Stimulated activated effector memory CD8-positive, alpha-beta T cell treated with anti-CD3 and anti-CD28 coated beads, Interleukin-12 subunit alpha, Interleukin-12 subunit beta, amount 100 ng/mL, for 72 hours (primary cell): ENCODE results near the gene MT1G.
A peak's percentile ranks its signal among the peaks of the same experiment; 100 is the strongest.

Source experiments
- ATAC-seq: fragments of 150-1000 bp; cut with Tn5 transposase; 2 replicates; pipeline ENCODE4 v1.10.0; 2021
- DNase-seq, 2 donors: peaks; one replicate each; pipeline ENCODE4 v3.0.0; 2021 to 2022; ENCODE audit warnings: low spot score in 2 of 2
- H3K27ac Mint-ChIP-seq: one replicate; pipeline ENCODE4 v1.8.0; 2022; ENCODE audit warnings: mild to moderate bottlenecking, mixed read lengths
- H3K36me3 Mint-ChIP-seq: one replicate; pipeline ENCODE4 v1.8.0; 2022; ENCODE audit warnings: mild to moderate bottlenecking, mixed read lengths
- H3K4me1 Mint-ChIP-seq: one replicate; pipeline ENCODE4 v1.8.0; 2022; ENCODE audit warnings: mixed read lengths
- H3K4me3 Mint-ChIP-seq: one replicate; pipeline ENCODE4 v1.8.0; 2022; ENCODE audit warnings: mild to moderate bottlenecking, mixed read lengths
- H3K9me3 Mint-ChIP-seq: one replicate; pipeline ENCODE4 v1.8.0; 2022; ENCODE audit warnings: mixed read lengths

Gene MT1G

GRCh38 chr16:56695246-56695645 lies 27.4 kb upstream of the MT1G start:
- Mint-ChIP-seq H3K36me3 (no peaks in the 10 kb centered on the region), H3K4me3 (no peak overlapping the region), H3K4me1 (no peaks in the 10 kb centered on the region), H3K9me3 (no peaks in the 10 kb centered on the region), H3K27ac (no peak overlapping the region)
- DNase-seq: no peak
- ATAC-seq: no peak

GRCh38 chr16:56691885-56692284 lies 24.0 kb upstream of the MT1G start:
- no peak for ATAC-seq
- no peak overlapping the region for H3K27ac Mint-ChIP-seq

GRCh38 chr16:56690420-56691122 lies 22.7 kb upstream of the MT1G start:
- Mint-ChIP-seq H3K4me3 (no peak overlapping the region), H3K36me3 (no peaks in the 10 kb centered on the region), H3K27ac (no peak overlapping the region), H3K4me1 (no peaks in the 10 kb centered on the region), H3K9me3 (no peaks in the 10 kb centered on the region)
- DNase-seq: no peak
- no peak for ATAC-seq

More at GRCh38 chr16:56691885-56692284, 24.0 kb upstream of the MT1G start:
- Mint-ChIP-seq H3K36me3 (no peaks in the 10 kb centered on the region), H3K9me3 (no peaks in the 10 kb centered on the region), H3K4me1 (no peaks in the 10 kb centered on the region), H3K4me3 (no peak overlapping the region)
- no peak for DNase-seq

- H3K27ac Mint-ChIP-seq: no peak overlapping the region
Measured at GRCh38 chr16:56689171-56689570, 21.3 kb upstream of the MT1G start.

GRCh38 chr16:56688762-56689161 lies 20.9 kb upstream of the MT1G start:
- Mint-ChIP-seq H3K9me3 (no peaks in the 10 kb centered on the region), H3K27ac (no peak overlapping the region), H3K4me1 (peaks cover 9% of the 10 kb centered on the region), H3K4me3 (no peak overlapping the region), H3K36me3 (no peaks in the 10 kb centered on the region)
- DNase-seq (no peak), ATAC-seq (no peak)

More at GRCh38 chr16:56689171-56689570, 21.3 kb upstream of the MT1G start:
- DNase-seq (no peak), ATAC-seq (no peak)
- H3K4me3 Mint-ChIP-seq: no peak overlapping the region
- H3K4me1 Mint-ChIP-seq: peaks cover 5% of the 10 kb centered on the region
- H3K36me3 Mint-ChIP-seq: no peaks in the 10 kb centered on the region
- H3K9me3 Mint-ChIP-seq: no peaks in the 10 kb centered on the region

- Mint-ChIP-seq H3K36me3 (peaks cover 7% of the 10 kb centered on the region), H3K4me1 (peaks cover 28% of the 10 kb centered on the region), H3K27ac (no peak overlapping the region), H3K9me3 (no peaks in the 10 kb centered on the region), H3K4me3 (no peak overlapping the region)
- ATAC-seq: no peak
- no peak for DNase-seq
Measured at GRCh38 chr16:56686758-56687157, 18.9 kb upstream of the MT1G start.

- H3K4me3 Mint-ChIP-seq: no peak overlapping the region
- ATAC-seq: no peak
- H3K27ac Mint-ChIP-seq: no peak overlapping the region
Measured at GRCh38 chr16:56684926-56685590, 17.2 kb upstream of the MT1G start.

GRCh38 chr16:56684256-56684925 lies 16.5 kb upstream of the MT1G start:
- no peak for ATAC-seq
- H3K4me1 Mint-ChIP-seq: peaks cover 39% of the 10 kb centered on the region

More at GRCh38 chr16:56684926-56685590, 17.2 kb upstream of the MT1G start:
- peaks cover 34% of the 10 kb centered on the region for H3K4me1 Mint-ChIP-seq
- no peaks in the 10 kb centered on the region for H3K9me3 Mint-ChIP-seq
- H3K36me3 Mint-ChIP-seq: peaks cover 7% of the 10 kb centered on the region
- no peak for DNase-seq

GRCh38 chr16:56683424-56684172 lies 15.7 kb upstream of the MT1G start:
- Mint-ChIP-seq H3K4me3 (peak overlapping the region; percentile 86), H3K27ac (no peak overlapping the region), H3K9me3 (no peaks in the 10 kb centered on the region), H3K4me1 (peaks cover 40% of the 10 kb centered on the region), H3K36me3 (peaks cover 7% of the 10 kb centered on the region)
- DNase-seq (no peak), ATAC-seq (no peak)

More at GRCh38 chr16:56684256-56684925, 16.5 kb upstream of the MT1G start:
- Mint-ChIP-seq H3K36me3 (peaks cover 7% of the 10 kb centered on the region), H3K4me3 (peak overlapping the region; percentile 86), H3K27ac (peak overlapping the region; percentile 52), H3K9me3 (no peaks in the 10 kb centered on the region)
- DNase-seq: no peak

GRCh38 chr16:56682703-56683397 lies 15.0 kb upstream of the MT1G start:
- H3K9me3 Mint-ChIP-seq: no peaks in the 10 kb centered on the region
- peak overlapping the region; percentile 86 for H3K4me3 Mint-ChIP-seq
- peaks cover 7% of the 10 kb centered on the region for H3K36me3 Mint-ChIP-seq
- peak overlapping the region; percentile 93 for H3K27ac Mint-ChIP-seq
- H3K4me1 Mint-ChIP-seq: peaks cover 40% of the 10 kb centered on the region
- ATAC-seq (no peak), DNase-seq (no peak)

- H3K4me1 Mint-ChIP-seq: peaks cover 40% of the 10 kb centered on the region
- H3K4me3 Mint-ChIP-seq: peak within 1 kb of the TSS; percentile 86
- H3K9me3 Mint-ChIP-seq: no peaks in the 10 kb centered on the region
- peaks cover 7% of the 10 kb centered on the region for H3K36me3 Mint-ChIP-seq
- peak within 1 kb of the TSS; percentile 93 for H3K27ac Mint-ChIP-seq
- peak; percentile 95 for ATAC-seq
- DNase-seq: peak; percentile 78 to 91
Measured at GRCh38 chr16:56681939-56682702, 14.3 kb upstream of the MT1G start, which contains the start of gene MT1X. Gene MT1X (plus strand): TSS chr16:56682470. CDS start chr16:56682541, 71 bp downstream.

GRCh38 chr16:56679818-56680217 lies 12.0 kb upstream of the MT1G start:
- H3K4me3 Mint-ChIP-seq: no peak overlapping the region
- no peak overlapping the region for H3K27ac Mint-ChIP-seq
- peak; percentile 89 for ATAC-seq
- no peaks in the 10 kb centered on the region for H3K9me3 Mint-ChIP-seq
- peaks cover 7% of the 10 kb centered on the region for H3K36me3 Mint-ChIP-seq
- no peak for DNase-seq
- H3K4me1 Mint-ChIP-seq: peaks cover 58% of the 10 kb centered on the region

GRCh38 chr16:56679078-56679730 lies 11.3 kb upstream of the MT1G start:
- Mint-ChIP-seq H3K36me3 (peaks cover 7% of the 10 kb centered on the region), H3K9me3 (no peaks in the 10 kb centered on the region), H3K4me1 (peaks cover 54% of the 10 kb centered on the region), H3K27ac (no peak overlapping the region), H3K4me3 (no peak overlapping the region)
- no peak for ATAC-seq
- DNase-seq: no peak
